Keratinocyte (primary cell): ENCODE measurements around the gene DYNLRB2. TPM values are rescaled to one million over a fixed set of nuclear protein-coding genes. Genes with fewer than 3 reads are reported as not detected.

Source experiments
- DNase-seq: peaks from one replicate; pipeline ENCODE4 v3.0.0-alpha.2; 2011; ENCODE audit warnings: low read depth, missing footprints, low spot score
- FAIRE-seq: peaks from 2 replicates; lab custom pipeline; 2011; peaks lifted over from hg19 to GRCh38; lab: Jason Lieb, UNC
- H2AFZ ChIP-seq: 2 replicates; pipeline ENCODE4 v1.6.0; 2012; ENCODE audit warnings: low read length, control low read depth, inconsistent platforms; ENCODE audit not compliant: control insufficient read depth
- H3K27ac ChIP-seq: 2 replicates; pipeline ENCODE4 v1.5.1; 2011; ENCODE audit warnings: low read length; ENCODE audit not compliant: control insufficient read depth, insufficient read depth
- H3K27me3 ChIP-seq: 3 replicates; pipeline ENCODE4 v1.6.0; 2011; ENCODE audit warnings: low read length; ENCODE audit not compliant: control insufficient read depth, insufficient read depth; ENCODE audit errors: extremely low read depth
- H3K36me3 ChIP-seq, 2 experiments: 2 replicates in 1 of 2; 3 replicates in 1 of 2; pipeline ENCODE4 v1.5.1; 2011; ENCODE audit warnings: low read length in 2 of 2, mild to moderate bottlenecking in 1 of 2; ENCODE audit not compliant: control insufficient read depth in 2 of 2, insufficient read depth in 2 of 2; ENCODE audit errors: extremely low read depth in 1 of 2
- H3K4me1 ChIP-seq: 3 replicates; pipeline ENCODE4 v1.5.1; 2011; ENCODE audit warnings: low read length; ENCODE audit not compliant: control insufficient read depth, insufficient read depth; ENCODE audit errors: extremely low read depth
- H3K4me2 ChIP-seq: 3 replicates; pipeline ENCODE4 v1.6.0; 2011; ENCODE audit warnings: low read depth, low read length; ENCODE audit not compliant: control insufficient read depth, insufficient read depth; ENCODE audit errors: extremely low read depth
- H3K4me3 ChIP-seq, 3 experiments: fragments of 200-600 bp in 1 of 3; sonication (generic) in 1 of 3; 2 replicates in 2 of 3; 3 replicates in 1 of 3; pipeline ENCODE4 v1.5.1; 2011 to 2016; ENCODE audit warnings: low read length in 3 of 3, mild to moderate bottlenecking in 3 of 3, control low read depth in 2 of 3, inconsistent platforms in 1 of 3, low read depth in 1 of 3, mixed read lengths in 1 of 3, mixed run types in 1 of 3, moderate library complexity in 1 of 3; ENCODE audit not compliant: control insufficient read depth in 2 of 3, insufficient read depth in 2 of 3; ENCODE audit errors: extremely low read depth in 1 of 3
- H3K79me2 ChIP-seq: 2 replicates; pipeline ENCODE4 v1.6.0; 2012; ENCODE audit warnings: low read length; ENCODE audit not compliant: control insufficient read depth, insufficient read depth
- H3K9ac ChIP-seq: 3 replicates; pipeline ENCODE4 v1.6.0; 2011; ENCODE audit warnings: low read length; ENCODE audit not compliant: control insufficient read depth, insufficient read depth; ENCODE audit errors: extremely low read depth
- H3K9me1 ChIP-seq: 3 replicates; pipeline ENCODE4 v1.6.0; 2011; ENCODE audit warnings: low read length; ENCODE audit not compliant: control insufficient read depth, insufficient read depth; ENCODE audit errors: extremely low read depth
- H3K9me3 ChIP-seq: 2 replicates; pipeline ENCODE4 v1.5.1; 2012; ENCODE audit warnings: low read depth, low read length; ENCODE audit not compliant: control insufficient read depth
- H4K20me1 ChIP-seq: 3 replicates; pipeline ENCODE4 v1.6.0; 2011; ENCODE audit warnings: low read length; ENCODE audit not compliant: control insufficient read depth, insufficient read depth; ENCODE audit errors: extremely low read depth
- CTCF ChIP-seq, 3 experiments: IDR thresholded peaks in 1 of 3; conservative IDR thresholded peaks in 1 of 3; optimal IDR thresholded peaks in 1 of 3; 2 replicates in 2 of 3; 3 replicates in 1 of 3; pipeline versions ENCODE3 to v1.5.1; 2011; ENCODE audit warnings: low read length in 3 of 3, mild to moderate bottlenecking in 3 of 3, moderate library complexity in 2 of 3, control low read depth in 1 of 3, inconsistent platforms in 1 of 3; ENCODE audit not compliant: insufficient read depth in 2 of 3; ENCODE audit errors: extremely low read depth in 1 of 3
- EZH2 ChIP-seq: IDR thresholded peaks from one replicate; pipeline ENCODE4 v1.6.1; 2012; ENCODE audit warnings: inconsistent platforms, mild to moderate bottlenecking, low read length, moderate library complexity
- dilution Hi-C: fragments of 300-500 bp; cut with MboI; formaldehyde crosslinking; loops from one replicate; pipeline ENCODE4 v1.7.0; 2020; ENCODE audit warnings: low sequenced_read_pairs; ENCODE audit not compliant: extremely low pct_ligation_motif_present
- polyA plus RNA-seq, 5 experiments: library from polyadenylated mRNA; depleted of rRNA in 3 of 5; stranded (reverse) in 3 of 5; stranded (forward) in 1 of 5; unstranded in 1 of 5; fragments of >200 nt; gene quantifications; 1 replicate in 1 of 5; 2 replicates in 3 of 5; 3 replicates in 1 of 5; pipeline versions ENCODE4 v1.2.1 to v1.2.3, GENCODE V29; 2011 to 2012; ENCODE audit warnings: missing spikeins in 2 of 5, low read depth in 1 of 5, low replicate concordance in 1 of 5

Gene DYNLRB2
- polyA plus RNA-seq, 1 donor (not counting 4 experiments of a cell fraction or from before 2014, with no cell fraction given): 0.51 TPM

- H3K79me2 ChIP-seq: no peaks in the 10 kb centered on the region
- dilution Hi-C loops: no loop called here
- no peak overlapping the region for H2AFZ ChIP-seq
- H3K9me1 ChIP-seq: no peaks in the 10 kb centered on the region
- no peaks in the 10 kb centered on the region for H3K4me1 ChIP-seq
- DNase-seq (no peak), FAIRE-seq (no peak)
- no peaks in the 10 kb centered on the region for H3K27me3 ChIP-seq
- H3K9ac ChIP-seq: no peak overlapping the region
- no peaks in the 10 kb centered on the region for H3K36me3 ChIP-seq
- H4K20me1 ChIP-seq: no peaks in the 10 kb centered on the region
- TF ChIP-seq EZH2 (no peak), CTCF (optimal IDR thresholded peaks at IDR 0.05 in 1 of 3, IDR thresholded peaks at IDR 0.05 in 1 of 3, conservative IDR thresholded peaks at IDR 0.05 in 1 of 3; ENCODE audit: extremely low read depth in 1 of 3, insufficient read depth in 2 of 3, low read length in 3 of 3) (no peak)
- H3K27ac ChIP-seq: no peak overlapping the region
- no peaks in the 10 kb centered on the region for H3K9me3 ChIP-seq
- no peak overlapping the region for H3K4me3 ChIP-seq
- no peak overlapping the region for H3K4me2 ChIP-seq
These were observed 45.0 kb downstream of the DYNLRB2 start for GRCh38 chr16:80585764-80586163.

- Histone ChIP-seq H3K36me3 (no peaks in the 10 kb centered on the region), H3K27me3 (no peaks in the 10 kb centered on the region), H4K20me1 (no peaks in the 10 kb centered on the region), H3K27ac (no peak overlapping the region), H3K9me3 (no peaks in the 10 kb centered on the region), H3K4me1 (no peaks in the 10 kb centered on the region), H3K79me2 (no peaks in the 10 kb centered on the region), H3K4me3 (no peak overlapping the region), H3K9ac (no peak overlapping the region), H3K9me1 (no peaks in the 10 kb centered on the region), H2AFZ (no peak overlapping the region), H3K4me2 (no peak overlapping the region)
- dilution Hi-C loops: no loop called here
- FAIRE-seq (no peak), DNase-seq (no peak)
- no peak for TF ChIP-seq EZH2
- TF ChIP-seq CTCF (optimal IDR thresholded peaks at IDR 0.05 in 1 of 3, IDR thresholded peaks at IDR 0.05 in 1 of 3, conservative IDR thresholded peaks at IDR 0.05 in 1 of 3; ENCODE audit: extremely low read depth in 1 of 3, insufficient read depth in 2 of 3, low read length in 3 of 3): no peak
These were observed 45.7 kb downstream of the DYNLRB2 start for GRCh38 chr16:80586476-80586875.
